ENCODE data around the gene ZBTB22.

Gene ZBTB22

GRCh38 chr6:33297956-33298772 is 19.4 kb downstream of the ZBTB22 start:
- Histone ChIP-seq H3F3A (ENCODE audit: low read depth) (peaks cover 10% of the 10 kb centered on the region), H2AFZ (ENCODE audit: low read length) (peak overlapping the region; percentile 73), H3K9me2 (replicated peaks; ENCODE audit: low read depth, low read length) (no peaks in the 10 kb centered on the region), H4K20me1 (ENCODE audit: insufficient read depth, low read length, poor library complexity, severe bottlenecking) (peaks cover 3% of the 10 kb centered on the region), H3K4me1 (ENCODE audit: insufficient read depth, low read length, poor library complexity, severe bottlenecking) (peaks cover 10% of the 10 kb centered on the region), H3K9ac (ENCODE audit: low read depth, low read length, poor library complexity, severe bottlenecking) (peak overlapping the region; percentile 93), H3K4me3 (ENCODE audit: low read length, poor library complexity, severe bottlenecking) (peak overlapping the region; percentile 94), H3K36me3 (ENCODE audit: insufficient read depth, low read length) (no peaks in the 10 kb centered on the region; the same call in 1 of the 2 replicates), H3K4me2 (ENCODE audit: low read depth, low read length, poor library complexity, severe bottlenecking) (peak overlapping the region; percentile 89), H3K9me3 (ENCODE audit: insufficient read depth, low read depth, low read length) (no peaks in the 10 kb centered on the region), H3K27me3 (ENCODE audit: insufficient read depth, low read length, poor library complexity, severe bottlenecking) (no peaks in the 10 kb centered on the region), H3K79me2 (ENCODE audit: insufficient read depth, low read length) (peaks cover 41% of the 10 kb centered on the region)
- TF ChIP-seq EZH2phosphoT487 (IDR thresholded peaks at IDR 0.05; ENCODE audit: borderline replicate concordance) (no peak), CTCF (conservative IDR thresholded peaks at IDR 0.05; ENCODE audit: low read length) (peak; percentile 49)

DNA sequence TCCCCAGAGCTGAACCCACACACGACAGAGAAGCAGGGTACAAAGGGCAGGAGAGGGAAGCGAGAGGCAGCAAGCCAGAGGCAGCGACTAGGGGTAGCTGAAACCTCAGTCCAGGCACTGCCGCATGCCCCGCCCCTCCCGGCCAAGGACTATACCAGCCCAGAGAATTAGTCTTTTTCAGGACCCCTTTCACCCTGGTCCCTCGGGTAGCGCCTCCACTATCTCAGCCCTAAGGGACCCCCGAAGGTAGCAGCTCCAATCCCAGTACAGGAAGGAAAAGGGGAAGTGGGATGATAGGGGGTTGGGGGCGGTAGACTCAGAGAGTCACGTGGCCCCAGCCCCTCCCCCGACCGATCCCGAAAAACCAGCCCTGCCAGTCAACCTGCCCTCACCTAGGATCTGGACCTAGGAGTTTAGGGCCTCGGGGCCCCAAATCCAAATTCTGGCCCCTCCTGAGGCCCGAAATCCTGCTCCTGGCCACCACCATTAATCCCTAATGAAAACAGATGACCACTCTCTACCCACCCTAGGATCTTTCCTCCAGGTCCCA is 20.1 kb downstream of the ZBTB22 start:
- Histone ChIP-seq H3K9me2 (replicated peaks; ENCODE audit: low read depth, low read length) (no peaks in the 10 kb centered on the region), H2AFZ (ENCODE audit: low read length) (no peak overlapping the region), H3K4me3 (ENCODE audit: low read length, poor library complexity, severe bottlenecking) (peak overlapping the region; percentile 94), H3K27me3 (ENCODE audit: insufficient read depth, low read length, poor library complexity, severe bottlenecking) (no peaks in the 10 kb centered on the region), H3K9me3 (ENCODE audit: insufficient read depth, low read depth, low read length) (no peaks in the 10 kb centered on the region), H3K9ac (ENCODE audit: low read depth, low read length, poor library complexity, severe bottlenecking) (peak overlapping the region; percentile 93), H3K79me2 (ENCODE audit: insufficient read depth, low read length) (peaks cover 41% of the 10 kb centered on the region), H3K36me3 (ENCODE audit: insufficient read depth, low read length) (no peaks in the 10 kb centered on the region; the same call in 1 of the 2 replicates), H4K20me1 (ENCODE audit: insufficient read depth, low read length, poor library complexity, severe bottlenecking) (peaks cover 3% of the 10 kb centered on the region), H3K4me2 (ENCODE audit: low read depth, low read length, poor library complexity, severe bottlenecking) (peak overlapping the region; percentile 89), H3K4me1 (ENCODE audit: insufficient read depth, low read length, poor library complexity, severe bottlenecking) (peaks cover 10% of the 10 kb centered on the region), H3F3A (ENCODE audit: low read depth) (peaks cover 10% of the 10 kb centered on the region)
- TF ChIP-seq EZH2phosphoT487 (IDR thresholded peaks at IDR 0.05; ENCODE audit: borderline replicate concordance) (no peak), CTCF (conservative IDR thresholded peaks at IDR 0.05; ENCODE audit: low read length) (no peak)

DNA sequence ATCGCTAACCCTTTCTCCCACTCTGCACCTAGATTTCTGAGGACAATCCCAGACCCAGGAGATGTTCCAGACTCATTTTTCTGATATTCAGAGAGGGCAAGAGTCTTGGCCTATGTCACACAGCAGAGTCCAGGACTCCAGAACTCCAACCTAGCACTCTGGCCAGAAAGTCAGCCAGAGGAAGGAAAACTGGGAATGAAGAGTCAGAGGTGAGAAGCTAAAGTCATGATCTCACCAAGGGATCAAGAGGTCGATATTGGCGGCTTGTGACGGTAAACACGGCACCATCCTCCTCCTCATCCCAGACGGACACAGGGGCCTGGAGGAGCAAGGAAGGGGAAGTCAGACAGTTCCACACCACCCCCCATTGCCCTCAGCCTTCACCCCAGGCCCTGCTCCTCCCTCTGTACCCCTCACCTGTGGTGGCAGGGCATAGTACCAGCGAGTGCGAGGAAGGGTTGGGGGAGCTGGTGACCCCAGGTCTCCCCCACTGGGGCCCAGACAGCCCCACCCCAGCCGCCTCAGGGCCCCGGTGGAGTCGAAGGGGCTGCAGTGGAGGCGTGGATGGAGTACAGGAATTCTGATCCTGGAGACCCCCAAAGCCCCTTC is 20.6 kb downstream of the ZBTB22 start:
- peak overlapping the region; percentile 89 for H3K4me2 ChIP-seq (ENCODE audit: low read depth, low read length, poor library complexity, severe bottlenecking)
- peaks cover 3% of the 10 kb centered on the region; the same call in 1 of the 2 replicates for H3K36me3 ChIP-seq (ENCODE audit: insufficient read depth, low read length)
- peaks cover 3% of the 10 kb centered on the region for H4K20me1 ChIP-seq (ENCODE audit: insufficient read depth, low read length, poor library complexity, severe bottlenecking)
- TF ChIP-seq EZH2phosphoT487 (IDR thresholded peaks at IDR 0.05; ENCODE audit: borderline replicate concordance) (no peak), CTCF (conservative IDR thresholded peaks at IDR 0.05; ENCODE audit: low read length) (no peak)
- H3K9me3 ChIP-seq (ENCODE audit: insufficient read depth, low read depth, low read length), result no peaks in the 10 kb centered on the region
- peaks cover 10% of the 10 kb centered on the region for H3F3A ChIP-seq (ENCODE audit: low read depth)
- no peak overlapping the region for H3K9ac ChIP-seq (ENCODE audit: low read depth, low read length, poor library complexity, severe bottlenecking)
- no peak overlapping the region for H2AFZ ChIP-seq (ENCODE audit: low read length)
- H3K4me3 ChIP-seq (ENCODE audit: low read length, poor library complexity, severe bottlenecking), result peak overlapping the region; percentile 94
- H3K27me3 ChIP-seq (ENCODE audit: insufficient read depth, low read length, poor library complexity, severe bottlenecking), result no peaks in the 10 kb centered on the region
- H3K79me2 ChIP-seq (ENCODE audit: insufficient read depth, low read length), result peaks cover 41% of the 10 kb centered on the region
- peaks cover 10% of the 10 kb centered on the region for H3K4me1 ChIP-seq (ENCODE audit: insufficient read depth, low read length, poor library complexity, severe bottlenecking)
- no peaks in the 10 kb centered on the region for H3K9me2 ChIP-seq (replicated peaks; ENCODE audit: low read depth, low read length)

Measured in Loucy (cell line).